CD4-positive, alpha-beta T cell (primary cell): Measurements from ENCODE around the gene SMPD1. TPM values are rescaled to one million over a fixed set of nuclear protein-coding genes. Genes with fewer than 3 reads are reported as not detected.
A peak's percentile ranks its signal among the peaks of the same experiment; 100 is the strongest.

Experiments used
- ATAC-seq: fragments of 200-7000 bp; cut with Tn5 transposase; one replicate; pipeline ENCODE4 v1.10.0; 2022; ENCODE audit warnings: mild to moderate bottlenecking; ENCODE audit not compliant: poor library complexity
- CTCF ChIA-PET: fragments of 350-600 bp; sonication (Branson Sonifier 250); formaldehyde crosslinking; loops from one replicate; lab custom pipeline; 2021; ENCODE audit warnings: antibody characterized with exemption, inconsistent platforms; lab: Charles Lee
- POLR2A ChIA-PET: fragments of 350-600 bp; sonication (Branson Sonifier 250); formaldehyde crosslinking; loops from one replicate; lab custom pipeline; 2021; ENCODE audit warnings: antibody characterized with exemption, inconsistent platforms; lab: Charles Lee
- DNase-seq, 14 experiments: peaks; one replicate each; pipeline ENCODE4 v3.0.0-alpha.2; 2013 to 2020; ENCODE audit warnings: mixed read lengths in 2 of 14
- H3K27ac ChIP-seq, 2 donors: one replicate each; pipeline versions ENCODE4 v1.5.1 to v1.7.0; 2013; ENCODE audit warnings: low read length in 2 of 2, low read depth in 1 of 2, mild to moderate bottlenecking in 1 of 2
- H3K27me3 ChIP-seq, 2 experiments: 1 replicate in 1 of 2; 2 replicates in 1 of 2; pipeline versions ENCODE4 v1.6.1 to v1.7.0; 2013; ENCODE audit warnings: low read length in 2 of 2, control low read depth in 1 of 2, mild to moderate bottlenecking in 1 of 2, moderate library complexity in 1 of 2; ENCODE audit not compliant: insufficient read depth in 2 of 2, control insufficient read depth in 1 of 2
- H3K36me3 ChIP-seq: one replicate; pipeline ENCODE4 v1.6.1; 2013; ENCODE audit warnings: low read length, control low read depth; ENCODE audit not compliant: insufficient read depth
- H3K4me1 ChIP-seq: one replicate; pipeline ENCODE4 v1.6.1; 2013; ENCODE audit warnings: low read length, control low read depth; ENCODE audit not compliant: insufficient read depth
- H3K4me3 ChIP-seq: one replicate; pipeline ENCODE4 v1.5.1; 2013; ENCODE audit warnings: mild to moderate bottlenecking, low read length, moderate library complexity
- H3K9me3 ChIP-seq, 2 experiments: 1 replicate in 1 of 2; 2 replicates in 1 of 2; pipeline versions ENCODE4 v1.6.1 to v1.7.0; 2013; ENCODE audit warnings: low read length in 2 of 2, mild to moderate bottlenecking in 2 of 2, control low read depth in 1 of 2, moderate library complexity in 1 of 2; ENCODE audit not compliant: control insufficient read depth in 1 of 2, insufficient read depth in 1 of 2
- H3K27ac Mint-ChIP-seq: one replicate; pipeline ENCODE4 v1.8.0; 2020; ENCODE audit warnings: mixed read lengths
- H3K27me3 Mint-ChIP-seq: one replicate; pipeline ENCODE4 v1.8.0; 2021; ENCODE audit warnings: mixed read lengths
- H3K36me3 Mint-ChIP-seq: one replicate; pipeline ENCODE4 v1.8.0; 2021; ENCODE audit warnings: low read depth, mixed read lengths
- H3K4me1 Mint-ChIP-seq: one replicate; pipeline ENCODE4 v1.8.0; 2021; ENCODE audit warnings: low read depth, mixed read lengths
- H3K4me3 Mint-ChIP-seq: one replicate; pipeline ENCODE4 v1.8.0; 2020; ENCODE audit warnings: mild to moderate bottlenecking, mixed read lengths
- H3K9me3 Mint-ChIP-seq: one replicate; pipeline ENCODE4 v1.8.0; 2020; ENCODE audit warnings: mixed read lengths
- CTCF ChIP-seq: fragments of 200-600 bp; IDR thresholded peaks from one replicate; pipeline ENCODE4 v1.8.0; 2022; ENCODE audit warnings: antibody characterized with exemption, mild to moderate bottlenecking
- intact Hi-C, 2 experiments: fragments of 100-400 bp; cut with DNase I in 1 of 2; cut with micrococcal nuclease in 1 of 2; formaldehyde crosslinking; loops; one replicate each; pipeline versions ENCODE4 v1.15.1 to v1.9.0; 2023 to 2025; cut with DNase I, micrococcal nuclease
- total RNA-seq, 174 experiments: library from RNA in 2 of 174; stranded (reverse) in 2 of 174; gene quantifications; one replicate each; pipeline ENCODE4 v1.2.3 and lab custom pipeline; 2021 to 2026

SMPD1 gene
- total RNA-seq, 2 experiments from 2014 or later: 70.9 to 75.0 TPM

GRCh38 chr11:6360183-6360582 lies 30.1 kb upstream of the SMPD1 start:
- Histone ChIP-seq H3K4me1 (no peaks in the 10 kb centered on the region), H3K27me3 (peaks cover 0 to 2% of the 10 kb centered on the region in 2 experiments), H3K27ac (no peak overlapping the region), H3K4me3 (no peak overlapping the region), H3K36me3 (no peaks in the 10 kb centered on the region), H3K9me3 (no peaks in the 10 kb centered on the region)
- peaks cover 4% of the 10 kb centered on the region for H3K4me1 Mint-ChIP-seq
- no peaks in the 10 kb centered on the region for H3K36me3 Mint-ChIP-seq
- POLR2A ChIA-PET: no interaction called here
- no peak for DNase-seq
- no peak overlapping the region for H3K27ac Mint-ChIP-seq
- intact Hi-C loops: no loop called here
- H3K4me3 Mint-ChIP-seq: no peak overlapping the region
- TF ChIP-seq CTCF: no peak
- CTCF ChIA-PET: interaction anchor here (0.7 kb wide), 1 partner anchor 115 kb away, joined by 3 read pairs; no protein-coding TSS in a partner anchor
- ATAC-seq: no peak
- no peaks in the 10 kb centered on the region for H3K27me3 Mint-ChIP-seq
- H3K9me3 Mint-ChIP-seq: no peaks in the 10 kb centered on the region

GRCh38 chr11:6362185-6362872 lies 27.9 kb upstream of the SMPD1 start:
- Mint-ChIP-seq H3K4me3 (no peak overlapping the region), H3K27me3 (no peaks in the 10 kb centered on the region), H3K27ac (no peak overlapping the region), H3K36me3 (no peaks in the 10 kb centered on the region), H3K4me1 (peaks cover 4% of the 10 kb centered on the region), H3K9me3 (no peaks in the 10 kb centered on the region)
- Histone ChIP-seq H3K27ac (no peak overlapping the region), H3K4me1 (no peaks in the 10 kb centered on the region), H3K36me3 (no peaks in the 10 kb centered on the region), H3K4me3 (no peak overlapping the region), H3K9me3 (no peaks in the 10 kb centered on the region), H3K27me3 (peaks cover 0 to 2% of the 10 kb centered on the region in 2 experiments)
- intact Hi-C loops: no loop called here
- DNase-seq (no peak), ATAC-seq (no peak)
- ChIA-PET CTCF (interaction anchor here (0.6 to 2.1 kb wide), 12 partner anchors 8 to 128 kb away, joined by 3 to 13 read pairs (median 3); no protein-coding TSS in a partner anchor), POLR2A (interaction anchor here (1.0 to 1.1 kb wide), 3 partner anchors 17 to 111 kb away, joined by 4 to 6 read pairs (median 4); no protein-coding TSS in a partner anchor)
- TF ChIP-seq CTCF: no peak

GRCh38 chr11:6362873-6363678 lies 27.2 kb upstream of the SMPD1 start:
- peak; percentile 62 for TF ChIP-seq CTCF
- Histone ChIP-seq H3K9me3 (no peaks in the 10 kb centered on the region), H3K27ac (no peak overlapping the region), H3K27me3 (peaks cover 0 to 2% of the 10 kb centered on the region in 2 experiments), H3K4me3 (no peak overlapping the region), H3K36me3 (no peaks in the 10 kb centered on the region), H3K4me1 (no peaks in the 10 kb centered on the region)
- Mint-ChIP-seq H3K36me3 (no peaks in the 10 kb centered on the region), H3K4me3 (no peak overlapping the region), H3K9me3 (no peaks in the 10 kb centered on the region), H3K4me1 (peaks cover 4% of the 10 kb centered on the region), H3K27ac (no peak overlapping the region), H3K27me3 (no peaks in the 10 kb centered on the region)
- ATAC-seq: peak; percentile 89
- DNase-seq: peak; percentile 42 to 77 (median 56)
- POLR2A ChIA-PET: interaction anchor here (1.0 to 1.2 kb wide), 4 partner anchors 16 to 343 kb away, joined by 3 to 6 read pairs (median 4); no protein-coding TSS in a partner anchor
- intact Hi-C loops: no loop called here
- CTCF ChIA-PET: interaction anchor here (0.6 to 2.1 kb wide), 12 partner anchors 9 to 127 kb away, joined by 3 to 13 read pairs (median 3); no protein-coding TSS in a partner anchor
